ENCODE data around the gene RIMS4. TPM values are rescaled to one million over a fixed set of nuclear protein-coding genes. Genes with fewer than 3 reads are reported as not detected.

The RIMS4 gene
- total RNA-seq, 3 donors from 2014 or later, result 0.66 to 1.8 (median 0.96) TPM

- DNase-seq (ENCODE audit: low spot score in 2 of 2), result no peak
- H3K27me3 ChIP-seq, result no peaks in the 10 kb centered on the region
- H3K4me1 ChIP-seq, result peaks cover 0 to 10% of the 10 kb centered on the region in 2 donors
- H3K27ac ChIP-seq, result peak overlapping the region; percentile 67 to 89
- TF ChIP-seq CTCF (IDR thresholded peaks at IDR 0.05) (no peak), POLR2AphosphoS5 (IDR thresholded peaks at IDR 0.05) (no peak), POLR2A (IDR thresholded peaks at IDR 0.05) (no peak)
- intact Hi-C loops (cut with DNase I; ENCODE audit: low total_unique reads), result no loop called here
- no peaks in the 10 kb centered on the region for H3K9me3 ChIP-seq
- no peaks in the 10 kb centered on the region for H3K36me3 ChIP-seq
- H3K4me3 ChIP-seq, result peak overlapping the region; percentile 59 to 90 (median 64)
These were observed 63.8 kb downstream of the RIMS4 start for GRCh38 chr20:44746367-44747165.

- Histone ChIP-seq H3K4me3 (peak within 1 kb of the TSS; percentile 59 to 90 (median 64)), H3K27me3 (no peaks in the 10 kb centered on the region), H3K27ac (peak within 1 kb of the TSS; percentile 67 to 89), H3K36me3 (no peaks in the 10 kb centered on the region), H3K9me3 (no peaks in the 10 kb centered on the region), H3K4me1 (peaks cover 0 to 10% of the 10 kb centered on the region in 2 donors)
- DNase-seq (ENCODE audit: low spot score in 2 of 2), result peak in 1 of 2 donors; percentile 28
- intact Hi-C loops (cut with DNase I; ENCODE audit: low total_unique reads), result no loop called here
- TF ChIP-seq CTCF (IDR thresholded peaks at IDR 0.05) (no peak), POLR2AphosphoS5 (IDR thresholded peaks at IDR 0.05) (peak in 1 of 3 donors; percentile 46)
These were observed 64.6 kb downstream of the RIMS4 start, which contains the start of gene KCNK15 for GRCh38 chr20:44745598-44746366. Gene KCNK15 (plus strand): TSS chr20:44745865. CDS start chr20:44745911, 46 bp downstream.

- H3K4me1 ChIP-seq, result peaks cover 0 to 10% of the 10 kb centered on the region in 2 donors
- H3K27ac ChIP-seq, result peak overlapping the region; percentile 67 to 89
- TF ChIP-seq POLR2A (IDR thresholded peaks at IDR 0.05) (no peak), CTCF (IDR thresholded peaks at IDR 0.05) (no peak), POLR2AphosphoS5 (IDR thresholded peaks at IDR 0.05) (no peak)
- no peaks in the 10 kb centered on the region for H3K27me3 ChIP-seq
- H3K9me3 ChIP-seq, result no peaks in the 10 kb centered on the region
- no peak for DNase-seq (ENCODE audit: low spot score in 2 of 2)
- intact Hi-C loops (cut with DNase I; ENCODE audit: low total_unique reads), result no loop called here
- peak overlapping the region; percentile 59 to 90 (median 64) for H3K4me3 ChIP-seq
- no peaks in the 10 kb centered on the region for H3K36me3 ChIP-seq
These were observed 65.2 kb downstream of the RIMS4 start for GRCh38 chr20:44745122-44745597.

GRCh38 chr20:44743916-44744655 lies 66.3 kb downstream of the RIMS4 start:
- Histone ChIP-seq H3K36me3 (no peaks in the 10 kb centered on the region), H3K27me3 (no peaks in the 10 kb centered on the region), H3K9me3 (no peaks in the 10 kb centered on the region), H3K4me1 (peaks cover 0 to 10% of the 10 kb centered on the region in 2 donors), H3K27ac (no peak overlapping the region), H3K4me3 (no peak overlapping the region)
- intact Hi-C loops (cut with DNase I; ENCODE audit: low total_unique reads), result no loop called here
- no peak for DNase-seq (ENCODE audit: low spot score in 2 of 2)
- TF ChIP-seq POLR2AphosphoS5 (IDR thresholded peaks at IDR 0.05) (no peak), POLR2A (IDR thresholded peaks at IDR 0.05) (no peak), CTCF (IDR thresholded peaks at IDR 0.05) (no peak)
